AML-193 (cell line): ENCODE measurements around the gene NUP85.
"Not testable (repeated sequence)": the region's sequence is repeated elsewhere in the genome, so short reads cannot be mapped to it uniquely, and the experiment has no call there.

Source experiments
- DNase-seq, 2 experiments: peaks; one replicate each; lab custom pipeline; 2025; lab: John Stamatoyannopoulos, UW

NUP85 gene

DNA sequence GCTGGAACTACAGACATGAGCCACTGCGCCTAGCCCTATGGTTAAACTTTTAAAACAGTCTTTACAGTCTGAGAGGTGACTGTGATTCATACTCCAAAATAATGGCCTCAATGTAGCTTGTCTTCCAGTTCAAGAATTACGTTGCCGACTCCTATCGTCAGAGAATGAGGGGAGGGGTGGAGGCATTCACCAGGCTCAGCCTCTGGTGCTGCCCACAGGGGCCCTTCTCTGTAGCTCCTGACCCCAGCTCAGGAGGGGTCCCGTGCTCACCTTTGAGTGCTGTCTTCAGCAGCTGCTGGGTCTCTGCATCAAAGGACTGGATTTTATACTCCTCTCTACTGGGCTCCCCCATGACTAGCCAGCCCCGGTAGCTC, 64.4 kb downstream of the NUP85 start:
- DNase-seq = no peak

DNA sequence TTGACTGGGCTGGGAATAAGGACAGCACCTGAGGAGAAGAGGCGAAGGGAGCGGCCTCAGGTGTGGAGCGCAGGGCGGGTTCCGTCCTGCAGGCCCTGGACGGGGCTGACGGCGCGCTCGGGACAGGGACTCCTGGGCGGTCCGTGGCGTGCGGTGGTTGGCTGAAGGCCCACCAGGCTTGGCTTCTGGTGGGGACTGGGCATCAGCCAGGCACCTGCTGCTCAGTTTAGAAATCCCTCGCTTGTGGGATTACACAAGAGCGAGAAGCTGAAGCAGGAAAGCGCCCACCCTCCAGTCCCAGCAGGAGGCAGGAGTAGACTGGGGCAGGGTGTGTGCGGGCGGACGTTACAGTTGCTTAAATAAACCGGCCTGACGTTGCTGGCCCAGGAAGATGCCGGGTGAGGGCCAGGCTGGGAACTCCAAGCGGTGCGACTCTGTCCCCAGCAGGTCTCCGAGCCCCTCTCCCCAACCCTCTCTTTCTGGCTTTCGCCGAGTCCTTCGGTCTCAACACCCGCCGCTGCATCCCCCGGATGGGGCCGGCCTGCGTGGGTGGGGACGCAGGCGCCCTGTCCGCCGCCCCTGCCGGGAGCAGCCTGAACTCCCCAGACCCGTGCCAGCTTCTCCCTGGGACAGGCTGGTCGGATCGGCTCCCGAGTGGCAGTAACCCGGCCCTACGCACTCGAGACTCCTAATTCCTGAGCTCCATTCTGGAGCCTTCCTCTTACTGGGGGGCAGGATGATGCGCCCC, 64.9 kb downstream of the NUP85 start:
- peak; percentile 84 to 89 for DNase-seq

DNA sequence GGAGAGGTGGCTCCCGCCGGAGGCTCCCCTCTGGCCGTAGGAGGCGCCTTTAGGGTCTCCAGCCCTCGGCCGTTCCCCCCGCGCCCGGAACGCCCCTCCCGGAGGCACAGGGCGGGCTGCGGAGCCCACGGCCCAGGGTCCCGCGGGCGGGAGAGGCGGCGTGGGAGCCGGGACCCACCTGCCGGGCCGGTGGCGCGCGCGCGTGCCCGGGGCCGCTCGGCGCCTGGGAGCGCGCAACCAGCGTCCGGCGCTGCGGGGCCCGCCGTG, 65.4 kb downstream of the NUP85 start, which contains the start of gene MIF4GD:
Gene MIF4GD (minus strand): TSS at position 266 of the 267 bp plus-strand sequence. CDS start 1,036 bp downstream, outside the sequence.
- no peak for DNase-seq

DNA sequence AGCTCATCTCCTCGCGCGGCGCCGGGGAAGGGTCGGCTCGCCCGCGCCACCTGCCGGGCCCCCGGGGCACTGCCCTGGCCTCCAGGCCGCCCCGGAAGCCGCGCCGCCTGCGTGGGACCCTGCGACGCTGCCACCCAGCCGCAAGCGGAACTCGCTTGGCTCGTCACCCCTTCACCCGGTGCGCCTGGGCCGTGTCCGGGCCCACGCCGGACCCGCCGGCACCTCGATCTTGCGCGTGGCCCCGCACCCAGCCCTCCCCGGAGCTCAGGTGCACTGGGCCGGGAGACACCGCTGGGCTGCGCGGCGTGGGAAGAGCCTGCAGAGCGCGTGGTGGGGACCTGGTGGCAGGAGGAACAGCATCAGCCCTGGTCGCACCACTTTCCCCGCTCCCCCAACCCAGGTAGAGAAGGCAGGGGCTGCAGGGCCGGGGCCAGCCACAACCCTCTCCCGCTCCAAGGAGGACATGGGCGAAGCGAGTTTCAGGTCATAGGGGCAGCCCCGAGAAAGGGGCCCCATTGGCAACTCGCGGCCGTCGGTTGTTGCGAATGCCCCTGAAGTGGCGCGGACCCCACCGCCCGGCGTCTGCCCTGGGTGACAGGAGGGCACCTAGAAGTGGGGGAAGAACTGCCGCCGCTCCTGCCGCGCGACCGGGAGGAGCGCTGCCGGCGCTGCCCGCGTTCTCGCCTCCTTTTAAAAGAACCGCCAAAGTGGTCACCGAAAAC, 65.9 kb downstream of the NUP85 start:
- peak; percentile 83 to 85 for DNase-seq

DNA sequence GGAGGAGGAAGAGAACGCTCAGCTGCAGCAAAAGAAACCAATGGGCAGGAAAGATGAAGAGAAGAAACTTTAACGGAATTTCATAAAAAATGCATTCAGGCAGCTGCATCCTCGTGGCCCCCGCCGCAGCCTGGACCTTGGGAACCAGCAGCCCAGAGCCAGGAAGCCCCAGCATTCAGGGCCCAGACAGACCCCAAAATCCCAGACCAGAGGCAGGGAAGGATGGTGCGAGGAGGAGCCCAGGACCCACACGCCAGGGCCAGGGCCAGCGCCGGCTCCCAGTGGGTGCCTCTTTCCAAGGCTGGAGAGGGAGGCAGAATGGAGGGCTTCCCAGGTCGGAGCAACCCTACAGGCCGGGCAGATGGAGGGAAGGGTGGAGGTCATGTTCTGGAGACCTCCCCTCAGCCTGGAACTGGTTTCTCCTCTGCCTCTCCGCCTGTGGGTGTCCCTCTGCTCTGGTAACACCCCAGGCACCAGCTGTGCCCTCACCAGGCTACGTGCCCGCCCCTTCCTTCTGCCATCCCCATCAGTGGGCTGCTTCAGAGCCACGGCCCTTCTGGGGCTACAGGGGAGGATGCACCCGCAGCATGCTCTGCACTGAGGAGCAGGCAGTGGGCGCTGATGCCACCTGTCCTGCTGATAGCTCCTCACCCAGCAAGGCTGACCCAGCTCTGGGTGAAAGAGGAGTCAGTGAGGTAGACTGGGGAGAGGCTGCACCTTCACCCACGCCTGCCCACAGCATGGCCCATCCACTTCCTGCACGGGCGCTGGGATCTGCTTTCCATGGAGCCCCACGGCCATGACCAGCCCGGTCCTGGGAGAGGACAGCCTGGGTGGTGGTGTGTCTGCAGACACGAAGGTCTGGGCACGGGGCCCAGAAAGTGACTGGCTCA, 66.7 kb downstream of the NUP85 start:
- DNase-seq = no peak

DNA sequence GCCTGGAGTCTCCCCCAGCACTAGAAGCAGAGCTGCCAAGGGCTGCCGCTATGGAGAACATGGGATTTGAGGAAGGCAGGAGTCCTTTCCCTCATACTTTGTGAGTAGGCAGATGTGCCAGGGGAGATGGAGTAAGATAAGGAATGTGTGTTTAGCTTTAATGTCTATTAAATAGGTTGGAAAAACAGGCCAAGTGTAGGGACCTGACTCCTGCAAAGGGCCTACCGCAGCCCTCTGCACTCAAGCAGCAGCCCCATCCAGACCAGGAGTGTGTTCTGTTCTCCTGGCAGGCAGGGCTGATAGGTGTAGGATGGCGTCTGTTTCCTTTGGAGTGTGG, 67.3 kb downstream of the NUP85 start:
- DNase-seq = no peak

DNA sequence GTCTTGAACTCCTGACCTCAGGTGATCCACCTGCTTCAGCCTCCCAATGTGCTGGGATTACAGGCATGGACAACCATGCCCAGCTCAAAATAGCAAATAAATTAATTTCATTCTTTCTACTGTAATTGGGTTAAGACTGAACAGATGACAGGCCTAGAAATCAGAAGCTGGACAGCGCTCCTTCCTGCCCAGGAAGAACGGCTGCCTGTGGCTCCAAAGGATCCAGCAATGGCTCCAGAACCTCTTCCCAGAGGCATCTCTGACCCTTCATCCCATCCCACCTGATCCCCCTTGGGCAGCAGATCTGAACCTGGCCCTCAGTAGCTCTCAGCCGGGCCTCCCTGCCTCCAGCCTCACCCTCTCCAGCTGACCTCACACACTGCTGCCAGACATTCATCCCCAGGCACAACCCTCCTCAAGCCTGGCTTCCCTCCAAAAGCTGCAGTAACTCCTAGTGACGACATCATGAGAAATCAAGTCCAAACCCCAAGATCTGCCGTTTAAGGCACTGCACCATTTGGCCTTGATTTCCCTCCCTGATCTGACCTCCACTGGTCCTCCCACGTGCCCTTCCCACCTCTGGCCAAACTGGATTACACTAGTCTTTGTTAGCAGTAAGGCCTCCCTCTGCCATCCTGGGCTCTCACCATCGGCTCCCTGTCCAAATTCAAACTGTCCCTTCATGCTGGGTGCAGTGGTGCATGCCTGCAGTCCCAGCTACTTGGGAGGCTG, 68.7 kb downstream of the NUP85 start:
- peak in 1 of 2 experiments; percentile 21 for DNase-seq

DNA sequence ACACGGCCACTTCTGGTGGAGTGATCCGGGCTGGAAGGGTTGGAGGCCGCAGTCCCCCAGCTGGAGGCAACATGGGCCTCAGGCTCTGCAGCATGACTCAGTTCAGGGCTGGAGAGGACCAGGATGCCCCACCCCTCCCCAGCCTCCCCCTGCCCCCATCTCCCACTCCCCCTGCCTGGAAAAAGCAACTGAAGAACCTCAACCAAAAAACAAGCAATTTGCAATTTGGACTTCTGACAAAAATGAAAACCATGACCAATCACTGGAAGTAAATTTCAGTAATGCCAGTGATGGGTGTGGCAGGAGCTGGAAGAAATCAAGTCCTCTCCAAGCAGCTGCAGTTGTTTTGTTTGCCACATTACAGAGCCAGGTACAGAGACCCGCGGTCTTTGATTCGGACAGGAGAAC, 72.2 kb downstream of the NUP85 start:
- DNase-seq = no peak

DNA sequence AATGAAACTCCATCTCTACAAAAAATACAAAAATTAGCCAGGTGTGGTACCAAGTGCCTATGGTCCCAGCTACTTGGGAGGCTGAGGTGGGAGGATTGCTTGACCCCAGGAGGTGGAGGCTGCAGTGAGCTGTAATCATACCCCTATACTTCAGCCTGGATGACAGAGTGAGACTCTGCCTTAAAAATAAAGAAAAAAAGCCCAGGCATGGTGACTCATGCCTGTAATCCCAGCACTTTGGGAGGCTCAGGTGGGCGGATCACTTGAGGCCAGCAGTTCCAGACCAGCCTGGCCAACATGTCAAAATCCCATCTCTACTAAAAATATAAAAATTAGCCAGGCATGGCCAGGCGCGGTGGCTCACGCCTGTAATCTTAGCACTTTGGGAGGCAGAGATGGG, 74.7 kb downstream of the NUP85 start:
- DNase-seq = not testable (repeated sequence)

DNA sequence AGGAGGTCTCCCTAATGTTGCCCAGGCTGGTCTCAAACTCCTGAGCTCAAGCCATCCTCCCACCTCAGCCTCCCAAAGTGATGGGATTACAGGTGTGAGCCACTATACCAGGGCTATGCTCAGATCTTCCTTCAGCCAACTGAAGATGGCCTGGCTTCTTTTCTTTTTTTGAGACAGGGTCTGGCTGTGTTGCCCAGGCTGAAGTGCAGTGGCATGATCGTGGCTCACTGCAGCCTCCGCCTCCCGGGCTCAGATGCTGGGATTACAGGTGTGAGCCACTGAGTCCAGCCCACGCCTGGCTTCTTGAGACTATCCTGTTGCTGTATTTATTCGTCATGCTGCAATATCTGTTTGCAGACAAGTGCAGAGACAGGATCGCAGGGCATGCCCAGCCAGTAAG, 79.6 kb downstream of the NUP85 start:
- no peak for DNase-seq
